NCI-H2081 treated with DMSO at 0.1 percent for 48 hours (cell line): Measurements from ENCODE around the gene TP53TG3.
"Not testable (repeated sequence)": the region's sequence is repeated elsewhere in the genome, so short reads cannot be mapped to it uniquely, and the experiment has no call there.

ENCODE experiments used
- DNase-seq: peaks from one replicate; lab custom pipeline; 2025; lab: John Stamatoyannopoulos, UW

TP53TG3 gene

DNA sequence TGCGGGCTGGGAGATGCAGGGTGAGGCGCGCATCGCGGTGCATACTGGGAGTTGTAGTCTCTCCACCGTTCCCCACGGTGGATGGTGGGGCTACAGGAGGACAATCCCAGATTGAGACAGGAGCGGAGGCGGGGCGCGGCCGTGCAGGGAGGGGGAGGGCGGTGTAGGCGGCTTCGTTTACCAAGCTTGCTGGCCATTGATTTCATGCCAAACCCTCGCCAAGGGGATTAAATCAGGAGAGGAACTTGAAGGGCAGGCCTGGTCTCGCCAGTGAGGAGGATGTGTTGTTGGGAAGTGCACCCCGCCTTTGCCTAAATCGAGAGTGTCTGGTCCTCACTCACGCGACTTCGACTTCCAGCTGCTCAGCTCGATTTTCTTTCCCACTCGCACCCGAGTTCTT, at the start of gene TP53TG3:
TSS of gene TP53TG3 (minus strand) at position 101 of the 400 bp plus-strand sequence. CDS start at position 33, 68 bp downstream.
- DNase-seq = not testable (repeated sequence)

- DNase-seq = not testable (repeated sequence)
Observed at GRCh38 chr16:32650876-32651275, 25.1 kb downstream of the TP53TG3 start.

DNA sequence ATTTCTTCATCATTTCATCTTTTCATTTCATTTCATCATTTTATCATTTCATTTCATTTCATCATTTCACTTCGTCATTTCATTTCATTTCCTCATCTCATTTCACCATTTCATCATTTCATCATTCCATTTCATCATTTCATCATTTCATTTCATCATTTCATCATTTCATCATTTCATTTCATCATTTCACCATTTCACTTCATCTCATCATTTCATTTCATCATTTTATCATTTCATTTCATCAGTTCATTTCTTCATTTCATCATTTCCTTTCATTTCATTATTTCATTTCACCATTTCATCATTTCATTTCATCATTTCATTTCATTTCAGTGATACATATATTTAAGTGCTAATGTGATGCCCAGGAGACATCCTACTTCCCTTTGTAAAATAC, 28.4 kb downstream of the TP53TG3 start:
- DNase-seq = not testable (repeated sequence)

DNA sequence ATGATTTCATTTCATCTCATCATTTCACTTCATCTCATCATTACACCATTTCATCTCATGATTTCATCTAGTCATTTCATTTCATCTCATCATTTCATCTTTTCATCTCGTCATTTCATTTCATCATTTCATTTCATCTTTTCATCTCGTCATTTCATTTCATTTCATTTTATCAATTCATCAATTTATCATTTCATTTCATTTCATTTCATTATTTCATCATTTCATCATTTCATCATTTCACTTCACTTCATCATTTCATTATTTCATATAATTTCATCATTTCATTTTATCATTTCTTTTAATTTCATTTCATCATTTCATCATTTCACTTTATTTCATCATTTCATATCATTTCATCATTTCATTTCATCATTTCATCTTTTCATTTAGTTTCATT, 29.2 kb downstream of the TP53TG3 start:
- DNase-seq = not testable (repeated sequence)

DNA sequence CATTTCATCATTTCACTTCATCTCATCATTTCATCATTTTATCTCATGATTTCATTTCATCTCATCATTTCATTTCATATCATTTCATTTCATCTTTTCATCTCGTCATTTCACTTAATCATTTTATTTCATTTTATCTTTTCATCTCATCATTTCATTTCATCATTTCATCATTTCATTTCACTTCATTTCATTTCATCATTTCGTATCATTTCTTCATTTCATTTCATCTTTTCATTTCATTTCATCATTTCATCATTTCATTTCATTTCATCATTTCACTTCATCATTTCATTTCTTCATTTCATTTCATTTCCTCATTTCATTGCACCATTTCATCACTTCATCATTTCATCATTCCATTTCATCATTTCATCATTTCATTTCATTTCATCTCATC, 29.8 kb downstream of the TP53TG3 start:
- DNase-seq = not testable (repeated sequence)

GRCh38 chr16:32645278-32645908, 30.6 kb downstream of the TP53TG3 start:
- DNase-seq = not testable (repeated sequence)

GRCh38 chr16:32644715-32645114, 31.2 kb downstream of the TP53TG3 start:
- DNase-seq = not testable (repeated sequence)

DNA sequence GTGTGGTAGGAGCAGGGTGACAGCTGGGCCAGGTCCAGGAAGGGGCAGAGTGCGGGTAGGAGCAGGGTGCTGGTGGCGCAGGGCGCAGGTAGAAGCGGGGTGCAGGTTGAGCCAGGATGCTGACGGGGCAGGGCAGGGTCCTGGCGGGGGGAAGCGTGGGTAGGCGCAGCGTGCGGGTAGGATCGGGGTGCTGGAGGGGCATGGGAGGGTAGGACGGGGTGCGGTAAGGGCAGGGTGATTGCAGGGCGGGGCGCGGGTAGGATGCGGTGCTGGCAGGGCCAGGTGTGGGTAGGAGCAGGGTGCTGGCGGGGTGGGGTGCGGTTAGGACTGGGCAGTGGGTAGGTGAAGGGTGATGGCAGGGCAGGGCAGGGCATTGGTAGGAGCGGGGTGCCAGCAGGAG, 38.4 kb downstream of the TP53TG3 start:
- DNase-seq = not testable (repeated sequence)

- DNase-seq = not testable (repeated sequence)
Observed at GRCh38 chr16:32632096-32632495, 43.9 kb downstream of the TP53TG3 start.
